ENCODE measurements around the gene NEURL1. TPM values are rescaled to one million over a fixed set of nuclear protein-coding genes. Genes with fewer than 3 reads are reported as not detected.

The NEURL1 gene
- total RNA-seq, 2 experiments from 2014 or later = 1.1 to 1.6 TPM

GRCh38 chr10:103610083-103610472, 116.6 kb downstream of the NEURL1 start:
- H3K4me3 Mint-ChIP-seq = no peak overlapping the region
- no peaks in the 10 kb centered on the region for H3K9me3 Mint-ChIP-seq
- CTCF ChIA-PET = interaction anchor here (0.6 to 1.5 kb wide), 2 partner anchors 10 to 105 kb away, joined by 3 to 4 read pairs; no protein-coding TSS in a partner anchor
- POLR2A ChIA-PET = no interaction called here
- peaks cover 2% of the 10 kb centered on the region for H3K36me3 Mint-ChIP-seq (ENCODE audit: low read depth)
- no peak for DNase-seq
- H3K27me3 Mint-ChIP-seq = no peaks in the 10 kb centered on the region
- no peak overlapping the region for H3K27ac Mint-ChIP-seq
- H3K4me1 Mint-ChIP-seq = peaks cover 2% of the 10 kb centered on the region

DNA sequence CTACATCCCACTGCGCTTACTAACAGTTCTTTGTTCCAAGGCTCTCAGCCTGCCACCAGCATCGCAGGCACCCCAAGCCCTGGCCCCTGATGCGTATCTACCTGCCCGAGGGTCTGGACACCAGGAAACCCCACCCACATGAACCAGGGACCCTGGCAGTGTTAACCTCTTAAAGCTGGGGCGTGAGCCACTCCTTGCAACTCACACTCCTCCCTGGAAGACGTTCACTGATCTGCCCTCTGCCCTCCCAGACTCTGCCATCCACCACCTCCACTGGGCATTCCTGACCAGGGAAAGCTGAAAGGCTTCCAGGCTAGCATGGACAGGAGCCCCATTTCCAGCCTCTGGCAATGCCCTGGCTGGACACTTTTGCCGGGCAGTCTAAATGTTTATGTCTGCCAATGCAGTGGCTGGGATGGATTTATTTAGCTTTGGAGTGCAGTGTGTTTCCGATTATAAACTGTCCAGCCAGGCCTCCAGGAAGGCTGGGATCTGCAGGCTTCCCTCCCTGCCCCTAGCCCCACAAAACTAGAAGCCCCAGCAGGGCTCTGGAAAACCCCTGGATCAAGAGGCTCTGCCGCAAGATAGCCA, 117.5 kb downstream of the NEURL1 start:
- Mint-ChIP-seq H3K4me3 (no peak overlapping the region), H3K9me3 (no peaks in the 10 kb centered on the region)
- CTCF ChIA-PET = no interaction called here

GRCh38 chr10:103612462-103613365, 119.2 kb downstream of the NEURL1 start:
- POLR2A ChIA-PET = no interaction called here

More for the DNA sequence above, 117.5 kb downstream of the NEURL1 start:
- H3K36me3 Mint-ChIP-seq (ENCODE audit: low read depth) = peaks cover 2% of the 10 kb centered on the region
- H3K27me3 Mint-ChIP-seq = no peaks in the 10 kb centered on the region
- POLR2A ChIA-PET = interaction anchor here (0.7 kb wide), 1 partner anchor 534 kb away, joined by 3 read pairs; no protein-coding TSS in a partner anchor
- DNase-seq = no peak
- no peak overlapping the region for H3K27ac Mint-ChIP-seq
- peaks cover 2% of the 10 kb centered on the region for H3K4me1 Mint-ChIP-seq

DNA sequence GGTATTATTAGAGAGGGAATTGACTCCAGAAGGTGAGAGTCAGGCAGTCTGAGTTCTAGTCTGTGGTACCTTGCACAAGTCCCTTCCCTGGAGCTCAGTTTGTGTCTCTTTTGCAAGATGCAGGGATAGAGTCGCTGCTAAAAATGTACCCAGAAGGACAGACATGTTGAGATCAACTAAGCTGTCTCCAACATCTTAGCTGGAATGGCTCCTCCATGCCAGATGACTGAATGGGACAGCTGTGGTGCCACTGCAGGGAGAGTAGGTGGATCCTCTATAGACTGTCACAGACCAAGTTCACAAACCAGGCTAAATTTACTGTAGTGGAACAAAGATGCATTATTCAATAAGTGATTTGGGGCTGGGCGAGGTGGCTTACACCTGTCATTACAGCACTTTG, 120.1 kb downstream of the NEURL1 start:
- Mint-ChIP-seq H3K4me3 (no peak overlapping the region), H3K27me3 (no peaks in the 10 kb centered on the region), H3K4me1 (peaks cover 2% of the 10 kb centered on the region), H3K36me3 (ENCODE audit: low read depth) (peaks cover 2% of the 10 kb centered on the region), H3K9me3 (no peaks in the 10 kb centered on the region), H3K27ac (no peak overlapping the region)
- DNase-seq = no peak
- ChIA-PET POLR2A (no interaction called here), CTCF (interaction anchor here (0.8 to 1.8 kb wide), 5 partner anchors 11 to 83 kb away, joined by 3 to 6 read pairs (median 3); no protein-coding TSS in a partner anchor)

More at GRCh38 chr10:103612462-103613365, 119.2 kb downstream of the NEURL1 start:
- H3K27me3 Mint-ChIP-seq = no peaks in the 10 kb centered on the region
- CTCF ChIA-PET = interaction anchor here (0.6 to 1.4 kb wide), 3 partner anchors 19 to 229 kb away, joined by 3 to 4 read pairs (median 3); no protein-coding TSS in a partner anchor
- H3K9me3 Mint-ChIP-seq = no peaks in the 10 kb centered on the region
- peaks cover 2% of the 10 kb centered on the region for H3K4me1 Mint-ChIP-seq
- peaks cover 2% of the 10 kb centered on the region for H3K36me3 Mint-ChIP-seq (ENCODE audit: low read depth)
- H3K27ac Mint-ChIP-seq = no peak overlapping the region
- no peak for DNase-seq
- no peak overlapping the region for H3K4me3 Mint-ChIP-seq

DNA sequence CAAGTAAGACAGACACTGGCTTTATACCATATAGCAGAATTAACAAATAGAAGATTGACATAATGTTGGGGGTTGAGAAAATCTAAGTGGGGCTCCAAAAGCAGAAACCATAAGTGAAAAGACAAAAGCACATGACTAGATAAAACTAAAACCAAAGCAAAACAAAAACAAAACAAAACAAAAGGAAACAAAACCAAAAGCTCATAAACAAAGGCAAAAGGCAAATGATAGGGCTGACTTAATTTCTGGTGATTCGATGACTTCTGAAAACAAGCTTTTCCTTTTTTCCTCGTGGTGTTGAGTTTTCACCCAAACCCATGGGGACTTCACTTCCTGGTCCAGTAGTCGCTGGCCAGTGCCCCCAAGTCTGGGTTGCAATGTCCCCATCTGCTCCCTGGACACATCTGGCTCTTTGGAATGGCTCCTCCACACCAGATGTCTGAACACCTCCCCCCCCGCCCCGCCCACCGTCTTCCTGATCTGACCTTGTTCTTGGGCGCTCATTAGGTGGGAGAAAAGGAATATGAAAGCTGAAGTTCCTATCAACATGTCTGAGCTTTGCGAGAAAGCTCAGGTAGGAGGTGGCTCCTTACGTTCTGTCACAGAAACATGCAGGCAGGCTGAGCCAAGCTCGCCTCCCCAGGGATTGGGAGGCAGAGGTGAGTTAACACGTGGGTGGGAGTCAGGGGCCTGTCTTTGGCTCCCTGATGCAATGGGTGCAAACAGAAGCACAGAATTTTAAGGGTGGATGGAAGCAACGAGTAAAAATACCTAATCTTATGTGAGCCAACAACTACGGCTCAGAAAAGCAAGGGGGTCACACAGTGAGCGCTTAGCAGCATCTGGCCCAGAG, 121.0 kb downstream of the NEURL1 start:
- peaks cover 2% of the 10 kb centered on the region for H3K4me1 Mint-ChIP-seq
- DNase-seq = no peak
- peaks cover 2% of the 10 kb centered on the region for H3K36me3 Mint-ChIP-seq (ENCODE audit: low read depth)
- ChIA-PET CTCF (interaction anchor here (0.7 to 1.8 kb wide), 7 partner anchors 10 to 160 kb away, joined by 3 to 6 read pairs (median 3); no protein-coding TSS in a partner anchor), POLR2A (interaction anchor here (0.6 kb wide), 1 partner anchor 69 kb away, joined by 10 read pairs; no protein-coding TSS in a partner anchor)
- H3K4me3 Mint-ChIP-seq = no peak overlapping the region
- no peaks in the 10 kb centered on the region for H3K9me3 Mint-ChIP-seq
- no peaks in the 10 kb centered on the region for H3K27me3 Mint-ChIP-seq
- no peak overlapping the region for H3K27ac Mint-ChIP-seq

GRCh38 chr10:103616705-103617601, 123.4 kb downstream of the NEURL1 start:
- H3K4me3 Mint-ChIP-seq = no peak overlapping the region
- POLR2A ChIA-PET = no interaction called here
- H3K27ac Mint-ChIP-seq = no peak overlapping the region
- H3K9me3 Mint-ChIP-seq = no peaks in the 10 kb centered on the region
- DNase-seq = no peak
- peaks cover 2% of the 10 kb centered on the region for H3K36me3 Mint-ChIP-seq (ENCODE audit: low read depth)
- H3K4me1 Mint-ChIP-seq = peaks cover 2% of the 10 kb centered on the region
- no peaks in the 10 kb centered on the region for H3K27me3 Mint-ChIP-seq
- CTCF ChIA-PET = no interaction called here

DNA sequence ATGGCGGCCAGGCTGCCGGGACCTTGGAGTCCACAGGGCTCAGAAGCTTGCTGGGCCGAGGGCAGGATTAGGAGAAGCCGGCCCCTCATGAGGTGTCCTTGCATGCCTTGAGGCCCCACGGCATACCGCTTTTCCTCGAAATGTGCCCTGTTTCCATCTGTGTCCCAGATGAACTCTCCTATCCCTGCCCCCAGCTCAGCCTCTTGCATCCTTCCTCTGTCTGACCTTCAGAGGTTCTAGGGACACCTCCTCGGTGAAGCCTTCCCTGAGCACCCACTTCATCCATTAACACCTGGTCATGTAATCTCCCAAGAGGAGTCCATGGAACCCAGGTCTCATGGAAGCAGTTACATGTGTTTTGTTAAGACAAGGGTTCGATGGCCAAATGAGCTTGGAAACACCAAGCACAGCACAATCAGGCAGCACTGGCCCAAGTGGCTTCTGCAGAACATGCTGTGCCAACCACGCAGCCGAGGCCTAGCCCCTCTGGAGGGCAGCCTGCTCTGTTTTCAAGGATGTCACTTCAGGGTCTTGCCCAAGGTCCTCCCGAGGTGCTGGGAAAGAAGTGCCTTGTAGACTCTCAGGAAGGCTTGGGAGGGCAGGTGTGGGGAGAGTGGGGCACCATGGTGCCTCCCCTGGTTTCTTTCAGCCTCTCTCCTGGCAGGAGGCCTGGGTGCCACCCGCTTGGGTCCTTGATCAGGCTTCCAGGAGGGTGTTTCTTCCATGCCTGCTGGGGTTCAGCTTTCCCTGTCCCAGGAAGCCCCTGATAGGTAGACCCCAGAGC, 124.3 kb downstream of the NEURL1 start:
- H3K27me3 Mint-ChIP-seq = no peaks in the 10 kb centered on the region
- no peak for DNase-seq
- ChIA-PET POLR2A (no interaction called here), CTCF (interaction anchor here (0.8 to 1.6 kb wide), 2 partner anchors 25 to 208 kb away, joined by 3 to 6 read pairs; no protein-coding TSS in a partner anchor)
- H3K4me1 Mint-ChIP-seq = peaks cover 2% of the 10 kb centered on the region
- H3K36me3 Mint-ChIP-seq (ENCODE audit: low read depth) = peaks cover 2% of the 10 kb centered on the region
- no peak overlapping the region for H3K27ac Mint-ChIP-seq
- no peak overlapping the region for H3K4me3 Mint-ChIP-seq
- no peaks in the 10 kb centered on the region for H3K9me3 Mint-ChIP-seq

- no peak for DNase-seq
Measured at GRCh38 chr10:103618575-103619423, 125.3 kb downstream of the NEURL1 start.

GRCh38 chr10:103619424-103620351, 126.2 kb downstream of the NEURL1 start:
- Mint-ChIP-seq H3K27me3 (no peaks in the 10 kb centered on the region), H3K27ac (no peak overlapping the region), H3K36me3 (ENCODE audit: low read depth) (peaks cover 1% of the 10 kb centered on the region), H3K4me3 (no peak overlapping the region), H3K4me1 (peaks cover 1% of the 10 kb centered on the region), H3K9me3 (no peaks in the 10 kb centered on the region)
- DNase-seq = no peak
- ChIA-PET CTCF (interaction anchor here (1.3 to 2.2 kb wide), 3 partner anchors 10 to 17 kb away, joined by 3 to 6 read pairs (median 4); no protein-coding TSS in a partner anchor), POLR2A (no interaction called here)

More at GRCh38 chr10:103618575-103619423, 125.3 kb downstream of the NEURL1 start:
- H3K36me3 Mint-ChIP-seq (ENCODE audit: low read depth) = peaks cover 2% of the 10 kb centered on the region
- H3K9me3 Mint-ChIP-seq = no peaks in the 10 kb centered on the region
- H3K27me3 Mint-ChIP-seq = no peaks in the 10 kb centered on the region
- ChIA-PET POLR2A (no interaction called here), CTCF (interaction anchor here (0.8 to 1.6 kb wide), 2 partner anchors 26 to 207 kb away, joined by 3 to 6 read pairs; no protein-coding TSS in a partner anchor)
- no peak overlapping the region for H3K4me3 Mint-ChIP-seq
- no peak overlapping the region for H3K27ac Mint-ChIP-seq
- H3K4me1 Mint-ChIP-seq = peaks cover 2% of the 10 kb centered on the region

- Mint-ChIP-seq H3K4me3 (no peak overlapping the region), H3K4me1 (no peaks in the 10 kb centered on the region), H3K27me3 (no peaks in the 10 kb centered on the region), H3K27ac (no peak overlapping the region), H3K9me3 (no peaks in the 10 kb centered on the region), H3K36me3 (ENCODE audit: low read depth) (no peaks in the 10 kb centered on the region)
- ChIA-PET CTCF (interaction anchor here (1.3 to 2.2 kb wide), 3 partner anchors 10 to 17 kb away, joined by 3 to 6 read pairs (median 4); no protein-coding TSS in a partner anchor), POLR2A (no interaction called here)
- DNase-seq = no peak
Measured at GRCh38 chr10:103620352-103620740, 126.8 kb downstream of the NEURL1 start.

All from activated CD4-positive, alpha-beta T cell treated with anti-CD3 and anti-CD28 coated beads, Interleukin-2, amount 10 ng/mL, durations not matched to agents 7 days and 5 days (primary cell).